Uterus (tissue), 4 donors: ENCODE measurements around the gene TVP23A. TPM values are rescaled to one million over a fixed set of nuclear protein-coding genes. Genes with fewer than 3 reads are reported as not detected.
A peak's percentile ranks its signal among the peaks of the same experiment; 100 is the strongest.

Experiments used
- DNase-seq, 2 donors: peaks; one replicate each; pipeline ENCODE4 v3.0.0-alpha.2; 2019 to 2020
- H3K27ac ChIP-seq, 2 donors: fragments of 200-600 bp; sonication (generic); 1 replicate in 1 of 2; 2 replicates in 1 of 2; pipeline ENCODE4 v1.5.1; 2016 to 2018
- H3K27me3 ChIP-seq, 2 donors: fragments of 200-600 bp; sonication (generic); one replicate each; pipeline ENCODE4 v1.5.1; 2018 to 2019; ENCODE audit warnings: control low read depth in 1 of 2
- H3K36me3 ChIP-seq, 2 donors: fragments of 200-600 bp; sonication (generic); one replicate each; pipeline ENCODE4 v1.5.1; 2019; ENCODE audit warnings: control low read depth in 1 of 2
- H3K4me1 ChIP-seq, 2 donors: fragments of 200-600 bp; sonication (generic); one replicate each; pipeline ENCODE4 v1.5.1; 2018 to 2019; ENCODE audit warnings: control low read depth in 1 of 2
- H3K4me3 ChIP-seq, 2 donors: fragments of 200-600 bp; sonication (generic); 1 replicate in 1 of 2; 2 replicates in 1 of 2; pipeline ENCODE4 v1.5.1; 2018 to 2019; ENCODE audit warnings: mild to moderate bottlenecking in 1 of 2
- H3K9me3 ChIP-seq, 2 donors: fragments of 200-600 bp; sonication (generic); one replicate each; pipeline ENCODE4 v1.5.1; 2019; ENCODE audit warnings: control low read depth in 1 of 2
- CTCF ChIP-seq, 4 experiments: fragments of 200-600 bp in 2 of 4; fragments of 450-650 bp in 2 of 4; sonication (generic) in 2 of 4; IDR thresholded peaks; one replicate each; pipeline ENCODE4 v1.5.1; 2016 to 2019; ENCODE audit warnings: antibody characterized with exemption in 4 of 4, mild to moderate bottlenecking in 2 of 4, moderate library complexity in 1 of 4
- POLR2A ChIP-seq, 2 donors: fragments of 450-650 bp; IDR thresholded peaks; one replicate each; pipeline ENCODE4 v1.6.1; 2016; ENCODE audit warnings: antibody characterized with exemption in 2 of 2, mild to moderate bottlenecking in 1 of 2, moderate library complexity in 1 of 2
- intact Hi-C: fragments of 100-400 bp; cut with DNase I; formaldehyde crosslinking; loops from one replicate; pipeline ENCODE4 v1.15.1; 2023; ENCODE audit warnings: low total_unique reads
- total RNA-seq, 4 donors: library from RNA; depleted of rRNA in 3 of 4; stranded (reverse); fragments of >200 nt in 3 of 4; gene quantifications; one replicate each; pipeline versions ENCODE4 v1.1.0 to v1.2.4, GENCODE V29; 2014 to 2023
- donor health status: DM: yes; HTN: yes; CAD: no.

Gene TVP23A
- 1 to 10 TPM in 2 of 4 donors, under 1 TPM in 1, not detected in 1; 0.29 to 8.0 (median 7.6) TPM for total RNA-seq

GRCh38 chr16:10817963-10818941 lies at the start of gene TVP23A:
TSS of gene TVP23A (minus strand) at chr16:10818794. CDS start at chr16:10818493, 301 bp downstream.
- Histone ChIP-seq H3K4me1 (peaks cover 0 to 3% of the 10 kb centered on the region in 2 donors), H3K36me3 (no peaks in the 10 kb centered on the region), H3K4me3 (peak within 1 kb of the TSS; percentile 2 to 39), H3K9me3 (no peaks in the 10 kb centered on the region), H3K27me3 (peaks cover 0 to 3% of the 10 kb centered on the region in 2 donors), H3K27ac (peak within 1 kb of the TSS in 1 of 2 donors; percentile 33)
- intact Hi-C loops: no loop called here
- DNase-seq: peak in 1 of 2 donors; percentile 21
- no peak for TF ChIP-seq CTCF (IDR thresholded peaks at IDR 0.05)
- no peak for TF ChIP-seq POLR2A (IDR thresholded peaks at IDR 0.05)

- no peak overlapping the region for H3K4me3 ChIP-seq
- H3K9me3 ChIP-seq: no peaks in the 10 kb centered on the region
- no peaks in the 10 kb centered on the region for H3K27me3 ChIP-seq
- intact Hi-C loops: no loop called here
- H3K27ac ChIP-seq: peak overlapping the region; percentile 27 to 39
- no peak for DNase-seq
- no peaks in the 10 kb centered on the region for H3K36me3 ChIP-seq
- TF ChIP-seq CTCF (IDR thresholded peaks at IDR 0.05) (no peak), POLR2A (IDR thresholded peaks at IDR 0.05) (no peak)
- no peaks in the 10 kb centered on the region for H3K4me1 ChIP-seq
Observed at GRCh38 chr16:10868104-10868595, 49.6 kb upstream of the TVP23A start.

GRCh38 chr16:10867199-10867598 lies 48.6 kb upstream of the TVP23A start:
- Histone ChIP-seq H3K4me1 (no peaks in the 10 kb centered on the region), H3K4me3 (no peak overlapping the region), H3K9me3 (no peaks in the 10 kb centered on the region), H3K27me3 (no peaks in the 10 kb centered on the region), H3K36me3 (no peaks in the 10 kb centered on the region), H3K27ac (no peak overlapping the region)
- intact Hi-C loops: no loop called here
- DNase-seq: no peak
- TF ChIP-seq CTCF (IDR thresholded peaks at IDR 0.05): no peak
- no peak for TF ChIP-seq POLR2A (IDR thresholded peaks at IDR 0.05)

- no peak for DNase-seq
- TF ChIP-seq POLR2A (IDR thresholded peaks at IDR 0.05): no peak
- TF ChIP-seq CTCF (IDR thresholded peaks at IDR 0.05): no peak
- no peaks in the 10 kb centered on the region for H3K9me3 ChIP-seq
- intact Hi-C loops: no loop called here
- H3K27me3 ChIP-seq: no peaks in the 10 kb centered on the region
- H3K36me3 ChIP-seq: no peaks in the 10 kb centered on the region
- no peaks in the 10 kb centered on the region for H3K4me1 ChIP-seq
- no peak overlapping the region for H3K4me3 ChIP-seq
- no peak overlapping the region for H3K27ac ChIP-seq
Observed at GRCh38 chr16:10865991-10866966, 47.7 kb upstream of the TVP23A start.
